A549 (cell line): ENCODE measurements around the gene ANKRA2.

Experiments used
- PBX3 ChIP-seq: IDR thresholded peaks from 2 replicates; pipeline ENCODE4 v1.6.1; 2012
- RAD21 ChIP-seq, 2 experiments: fragments of >200 bp in 1 of 2; sonication (Bioruptor Twin) in 1 of 2; formaldehyde crosslinking in 1 of 2; IDR thresholded peaks in 1 of 2; conservative IDR thresholded peaks in 1 of 2; 2 replicates in 1 of 2; 3 replicates in 1 of 2; pipeline ENCODE4 v1.6.1; 2012 to 2018; ENCODE audit warnings: inconsistent platforms in 1 of 2

GRCh38 chr5:73522989-73523388 lies 42.5 kb downstream of the ANKRA2 start:
- no peak for TF ChIP-seq RAD21 (conservative IDR thresholded peaks at IDR 0.05 in 1 of 2, IDR thresholded peaks at IDR 0.05 in 1 of 2)
- no peak for TF ChIP-seq PBX3
